ENCODE results near the gene SHANK2.

SHANK2 gene

DNA sequence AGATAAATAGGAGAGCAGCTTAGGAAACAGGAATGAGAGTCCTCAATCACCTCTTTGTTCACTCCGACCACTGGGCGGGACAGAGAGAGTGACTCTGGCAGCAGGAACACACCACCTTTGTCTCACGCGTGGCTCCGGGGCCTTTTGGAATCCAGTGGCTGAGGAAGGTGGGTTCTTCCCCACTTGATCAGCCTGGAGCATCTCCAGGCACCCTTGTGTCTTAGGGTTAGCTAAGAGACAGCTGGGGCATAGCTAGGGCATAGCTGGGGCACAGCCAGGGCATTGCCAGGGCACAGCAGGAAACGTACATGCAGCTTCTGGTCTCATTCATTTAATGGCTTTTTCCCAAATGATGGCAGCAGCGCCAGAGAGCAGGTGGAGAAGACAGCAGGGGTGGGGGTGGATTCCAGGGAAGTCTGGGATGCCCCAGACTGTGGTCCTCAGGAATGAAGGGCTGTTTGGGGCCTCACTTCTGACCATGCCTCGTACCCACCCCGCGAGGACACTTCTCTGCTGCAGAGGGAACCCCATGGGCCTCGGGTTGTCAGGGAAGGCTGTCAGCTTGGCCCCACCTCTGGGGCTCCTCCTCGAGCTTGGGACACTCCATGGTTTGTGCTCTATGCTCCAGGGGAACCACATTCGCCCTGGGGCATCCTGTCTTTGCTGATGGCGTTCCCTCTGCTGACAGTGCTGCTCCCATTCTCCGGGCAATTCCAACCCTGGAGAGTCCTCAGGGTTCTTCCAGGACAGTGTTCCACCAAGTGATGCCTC is 30.4 kb upstream of the SHANK2 start:
- Mint-ChIP-seq H3K4me1 (no peaks in the 10 kb centered on the region), H3K36me3 (no peaks in the 10 kb centered on the region), H3K9me3 (no peaks in the 10 kb centered on the region), H3K27me3 (peaks cover 16 to 24% of the 10 kb centered on the region in 2 donors), H3K27ac (no peak overlapping the region), H3K4me3 (no peak overlapping the region)
- DNase-seq (no peak), ATAC-seq (replicated peaks) (no peak)

DNA sequence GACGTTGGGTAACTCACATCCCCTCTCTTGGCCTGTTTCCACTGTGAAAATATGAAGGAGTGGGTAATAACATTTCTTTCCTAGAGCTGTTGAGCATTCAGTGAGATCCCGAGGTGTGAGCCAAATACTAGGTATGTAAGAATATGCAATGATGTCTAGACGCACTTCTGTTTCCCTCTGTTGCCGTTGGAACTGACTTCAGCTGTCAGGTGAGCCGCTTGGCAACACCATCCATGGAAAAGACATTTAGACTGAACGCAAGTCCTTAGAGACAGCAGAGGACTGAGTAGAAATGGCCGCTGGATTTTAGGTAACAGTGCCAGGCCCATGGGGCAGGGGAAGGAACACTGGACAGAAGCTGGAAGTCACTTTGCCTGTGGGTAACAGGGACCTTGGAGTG is 29.5 kb upstream of the SHANK2 start:
- Mint-ChIP-seq H3K36me3 (no peaks in the 10 kb centered on the region), H3K27me3 (peaks cover 16 to 22% of the 10 kb centered on the region in 2 donors), H3K4me3 (no peak overlapping the region), H3K27ac (no peak overlapping the region), H3K4me1 (no peaks in the 10 kb centered on the region), H3K9me3 (no peaks in the 10 kb centered on the region)
- ATAC-seq (replicated peaks) (no peak), DNase-seq (no peak)

DNA sequence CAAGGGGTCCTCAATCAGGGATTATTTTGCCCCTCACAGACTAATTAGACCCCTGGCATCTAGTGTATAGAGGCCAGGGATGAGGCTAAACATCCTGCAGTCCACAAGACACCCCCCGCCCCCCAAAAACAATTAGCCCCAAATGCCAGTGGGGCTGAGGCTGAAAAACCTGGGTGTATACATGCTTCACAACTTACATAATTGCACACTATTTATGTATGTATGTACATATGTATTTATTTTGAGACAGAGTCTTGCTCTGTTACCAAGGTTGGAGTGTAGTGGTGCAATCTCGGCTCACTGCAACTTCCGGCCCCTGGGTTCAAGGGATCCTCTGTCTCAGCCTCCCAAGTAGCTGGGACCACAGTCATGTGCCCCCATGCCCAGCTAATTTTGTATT is 28.8 kb upstream of the SHANK2 start:
- no peak for DNase-seq
- Mint-ChIP-seq H3K27ac (no peak overlapping the region), H3K9me3 (no peaks in the 10 kb centered on the region), H3K4me3 (no peak overlapping the region), H3K4me1 (no peaks in the 10 kb centered on the region), H3K27me3 (peaks cover 17 to 23% of the 10 kb centered on the region in 2 donors), H3K36me3 (no peaks in the 10 kb centered on the region)
- no peak for ATAC-seq (replicated peaks)

DNA sequence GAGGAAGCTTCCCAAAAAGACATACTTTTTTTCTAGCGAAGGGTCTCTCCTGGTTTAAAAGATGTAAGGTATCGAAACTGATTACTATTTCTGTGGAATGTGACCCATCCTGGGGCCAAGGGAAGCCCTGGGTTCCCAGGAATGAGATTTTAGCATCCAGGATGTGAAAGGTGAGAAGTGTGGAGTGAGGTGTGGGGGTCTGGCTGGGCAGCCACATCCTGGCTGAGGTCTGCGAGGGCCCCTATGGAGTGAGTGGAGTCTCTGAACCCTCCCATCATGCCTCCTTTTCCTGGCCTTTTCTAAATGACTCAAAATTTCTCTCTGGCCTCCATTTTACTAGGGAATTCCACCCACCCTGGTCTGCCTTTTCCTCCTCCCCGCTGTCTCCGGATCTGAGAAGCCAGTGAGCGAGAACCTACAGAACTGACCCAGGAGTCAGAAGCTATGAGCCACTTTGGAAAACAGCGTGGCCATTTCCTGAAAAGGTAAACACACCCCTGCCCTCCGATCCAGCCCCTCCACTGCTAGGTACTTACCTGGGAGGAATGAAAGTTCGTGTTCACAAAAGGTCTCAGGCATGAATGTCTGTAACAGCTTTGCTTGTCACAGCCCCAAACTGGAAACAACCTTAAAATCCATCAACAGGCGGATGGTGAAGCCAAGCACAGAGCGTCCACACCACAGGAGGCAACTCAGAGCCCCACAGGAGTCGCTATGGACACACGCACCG is 27.7 kb upstream of the SHANK2 start:
- DNase-seq (no peak), ATAC-seq (replicated peaks) (no peak)
- Mint-ChIP-seq H3K27ac (no peak overlapping the region), H3K27me3 (peaks cover 13 to 16% of the 10 kb centered on the region in 2 donors), H3K4me1 (no peaks in the 10 kb centered on the region), H3K9me3 (no peaks in the 10 kb centered on the region), H3K4me3 (no peak overlapping the region), H3K36me3 (no peaks in the 10 kb centered on the region)

DNA sequence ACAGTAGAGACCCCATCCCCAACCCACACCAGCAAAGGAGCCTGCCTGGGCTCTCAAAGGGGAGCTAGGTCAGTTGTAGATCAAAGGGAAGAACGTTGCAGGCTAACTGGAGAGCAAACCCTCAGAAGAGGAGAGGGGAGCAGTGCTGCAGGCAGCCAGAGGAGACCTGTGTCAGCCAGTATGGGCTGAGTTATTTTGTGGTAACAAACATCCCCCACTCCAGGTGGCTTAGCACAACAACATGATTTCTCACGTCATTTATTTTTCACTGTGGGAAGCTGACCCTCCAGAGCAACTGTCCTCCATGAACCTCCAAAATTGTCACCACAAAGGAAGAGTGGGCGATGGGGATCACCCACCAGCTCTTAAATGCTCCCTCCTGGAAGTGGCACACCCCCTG is 19.8 kb upstream of the SHANK2 start:
- Mint-ChIP-seq H3K4me3 (no peak overlapping the region), H3K27ac (no peak overlapping the region), H3K9me3 (peaks cover 18 to 19% of the 10 kb centered on the region in 2 donors), H3K27me3 (peaks cover 10 to 14% of the 10 kb centered on the region in 2 donors), H3K36me3 (peaks cover 4 to 7% of the 10 kb centered on the region in 2 donors), H3K4me1 (no peaks in the 10 kb centered on the region)
- no peak for DNase-seq
- ATAC-seq (replicated peaks): no peak

DNA sequence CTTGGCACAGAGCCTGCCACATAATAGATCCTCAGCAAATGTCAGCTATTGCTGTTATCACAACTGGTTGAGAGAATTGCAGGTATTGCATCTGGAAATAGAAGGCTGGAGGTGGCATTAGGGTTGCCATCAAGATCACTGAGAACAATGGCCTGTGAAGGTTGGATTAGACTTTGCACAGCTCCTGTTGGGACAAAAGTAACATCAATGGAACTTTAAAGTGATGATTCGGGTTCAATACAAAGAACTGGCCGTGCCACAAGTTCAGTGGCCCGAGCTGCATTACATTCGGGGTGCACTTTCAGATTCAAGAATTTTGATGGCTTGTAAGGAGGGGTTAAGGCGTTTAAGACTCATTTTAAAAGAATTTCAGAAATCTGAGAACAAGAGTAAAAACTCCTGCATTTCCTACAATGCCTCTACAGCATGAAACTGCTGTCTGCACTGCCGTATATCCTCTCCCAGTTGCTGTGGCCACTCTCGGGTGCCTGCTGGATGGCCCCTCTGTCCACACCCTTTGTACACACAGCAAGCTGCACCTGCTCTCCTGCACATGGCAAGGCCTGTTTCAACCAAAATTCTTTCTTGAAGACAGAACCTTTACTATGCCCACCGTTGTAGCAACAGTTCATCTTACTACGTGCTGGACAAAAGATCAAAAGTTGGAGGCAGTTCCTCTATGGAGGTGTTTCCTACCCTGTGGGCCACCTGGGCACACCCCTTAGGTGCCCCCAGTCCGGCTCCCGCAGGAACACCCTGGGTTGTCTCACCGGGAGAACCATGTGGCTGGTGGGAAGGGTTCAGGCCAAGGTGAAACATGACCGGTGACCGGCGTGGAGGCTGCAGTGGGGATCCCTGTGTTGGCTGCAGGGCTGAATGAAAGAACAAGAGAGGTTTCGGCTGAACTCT is 17.5 kb upstream of the SHANK2 start:
- no peak for DNase-seq
- H3K27me3 Mint-ChIP-seq: peaks cover 20 to 25% of the 10 kb centered on the region in 2 donors
- peaks cover 0 to 1% of the 10 kb centered on the region in 2 donors for H3K4me1 Mint-ChIP-seq
- no peak for ATAC-seq (replicated peaks)
- peaks cover 4 to 6% of the 10 kb centered on the region in 2 donors for H3K36me3 Mint-ChIP-seq
- H3K27ac Mint-ChIP-seq: no peak overlapping the region
- H3K9me3 Mint-ChIP-seq: peaks cover 18 to 19% of the 10 kb centered on the region in 2 donors
- no peak overlapping the region for H3K4me3 Mint-ChIP-seq

DNA sequence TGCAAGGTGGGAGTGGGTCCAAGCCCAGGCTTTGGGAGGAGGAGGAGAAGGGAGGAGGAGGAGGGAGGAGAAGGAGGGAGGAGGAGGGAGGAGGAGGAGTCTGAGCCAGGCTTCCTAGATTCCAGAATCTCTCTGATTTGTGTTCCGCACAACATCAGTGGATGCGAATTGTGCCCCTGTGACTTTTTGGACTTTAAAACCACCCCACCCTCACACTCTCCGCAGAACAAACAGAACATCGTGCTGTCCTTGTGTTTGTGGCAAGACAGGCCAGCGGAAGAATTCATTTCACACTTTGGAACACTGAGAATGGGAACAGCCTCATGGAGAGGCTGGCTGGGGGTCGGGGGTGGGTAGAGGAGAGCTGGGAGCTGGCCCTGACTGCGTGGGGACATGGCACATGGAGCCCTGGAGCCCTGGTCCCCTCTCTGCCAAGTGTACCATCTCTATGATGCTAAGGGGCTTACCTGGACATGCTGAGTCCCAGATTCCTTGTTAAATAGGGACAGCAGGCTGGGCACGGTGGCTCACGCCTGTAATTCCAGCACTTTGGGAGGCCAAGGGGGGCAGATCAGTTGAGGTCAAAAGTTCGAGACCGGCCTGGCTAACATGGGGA is 16.4 kb upstream of the SHANK2 start:
- Mint-ChIP-seq H3K9me3 (peaks cover 12 to 14% of the 10 kb centered on the region in 2 donors), H3K27ac (no peak overlapping the region), H3K27me3 (peaks cover 22 to 25% of the 10 kb centered on the region in 2 donors), H3K36me3 (peaks cover 2 to 4% of the 10 kb centered on the region in 2 donors), H3K4me3 (no peak overlapping the region), H3K4me1 (peaks cover 0 to 1% of the 10 kb centered on the region in 2 donors)
- DNase-seq (no peak), ATAC-seq (replicated peaks) (no peak)

DNA sequence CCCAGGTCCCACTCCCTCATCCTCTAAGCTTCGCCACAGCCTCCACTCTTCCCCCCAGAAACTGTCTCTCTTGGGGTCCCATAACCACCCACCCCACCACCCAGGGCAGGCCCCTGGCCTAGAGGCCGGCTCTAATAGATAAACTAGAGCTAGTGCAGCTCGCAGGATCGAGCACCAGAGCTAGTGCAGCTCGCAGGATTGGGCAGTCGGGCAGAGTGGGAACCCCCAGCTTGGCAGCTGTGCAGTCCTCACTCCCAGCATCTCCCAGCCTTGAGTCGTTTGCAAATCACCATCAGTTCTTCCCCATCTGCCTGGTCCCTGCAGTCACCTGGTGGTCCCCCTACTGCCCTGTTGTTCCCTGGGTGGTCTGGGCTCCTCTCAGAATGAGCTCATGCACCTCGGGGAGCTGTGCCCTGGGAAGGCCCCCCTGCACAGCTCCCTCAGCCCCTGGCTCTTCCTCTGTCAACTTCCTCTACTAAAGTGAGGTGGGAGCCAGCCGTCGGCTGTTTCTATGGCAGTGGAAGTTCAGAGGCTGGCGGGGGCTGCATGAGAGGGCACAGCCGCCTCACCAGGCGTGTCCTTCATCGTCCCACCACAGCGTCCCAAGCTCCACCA is 15.5 kb upstream of the SHANK2 start:
- H3K9me3 Mint-ChIP-seq: peaks cover 4 to 5% of the 10 kb centered on the region in 2 donors
- ATAC-seq (replicated peaks) (no peak), DNase-seq (no peak)
- no peaks in the 10 kb centered on the region for H3K36me3 Mint-ChIP-seq
- H3K27me3 Mint-ChIP-seq: peaks cover 26 to 29% of the 10 kb centered on the region in 2 donors
- peaks cover 0 to 1% of the 10 kb centered on the region in 2 donors for H3K4me1 Mint-ChIP-seq
- H3K27ac Mint-ChIP-seq: no peak overlapping the region
- H3K4me3 Mint-ChIP-seq: no peak overlapping the region

DNA sequence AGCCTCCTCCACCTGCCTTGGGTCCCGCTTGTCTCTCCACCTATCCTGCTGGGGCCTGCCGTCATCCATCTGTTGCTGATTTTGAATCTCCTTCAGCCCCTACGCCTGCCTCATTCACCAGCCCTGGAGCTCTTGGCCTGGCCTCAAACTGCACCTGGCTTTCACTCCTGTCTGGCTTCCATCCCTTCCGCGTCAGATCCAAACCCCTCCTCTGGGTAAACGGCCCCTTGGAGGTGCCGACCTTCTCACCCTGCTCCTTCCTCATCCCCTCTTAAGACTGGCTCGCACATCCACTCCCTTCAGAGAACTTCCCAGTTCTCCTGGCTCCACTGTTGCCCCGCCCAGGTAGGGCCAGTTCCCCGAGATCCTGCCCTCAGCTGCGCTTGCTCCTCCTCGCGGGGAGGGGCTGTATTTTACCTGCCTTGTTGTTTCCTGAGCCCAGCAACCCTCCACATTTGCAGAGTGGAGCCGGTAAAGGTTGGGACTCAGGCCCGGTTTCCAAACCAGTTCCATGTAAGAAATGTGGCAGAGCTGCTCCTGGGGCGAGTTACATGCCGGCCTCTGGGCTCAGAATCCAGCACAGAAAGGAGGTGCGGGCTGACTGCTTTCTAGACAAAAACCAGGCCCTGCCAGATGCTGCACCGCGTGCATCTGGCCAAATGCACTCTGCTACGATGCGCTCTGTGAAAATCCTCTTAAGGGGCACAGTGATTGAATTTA is 13.9 kb upstream of the SHANK2 start:
- Mint-ChIP-seq H3K4me3 (no peak overlapping the region), H3K4me1 (peaks cover 0 to 1% of the 10 kb centered on the region in 2 donors), H3K27ac (no peak overlapping the region), H3K9me3 (no peaks in the 10 kb centered on the region), H3K36me3 (no peaks in the 10 kb centered on the region), H3K27me3 (peaks cover 26 to 40% of the 10 kb centered on the region in 2 donors)
- DNase-seq: no peak
- ATAC-seq (replicated peaks): no peak

DNA sequence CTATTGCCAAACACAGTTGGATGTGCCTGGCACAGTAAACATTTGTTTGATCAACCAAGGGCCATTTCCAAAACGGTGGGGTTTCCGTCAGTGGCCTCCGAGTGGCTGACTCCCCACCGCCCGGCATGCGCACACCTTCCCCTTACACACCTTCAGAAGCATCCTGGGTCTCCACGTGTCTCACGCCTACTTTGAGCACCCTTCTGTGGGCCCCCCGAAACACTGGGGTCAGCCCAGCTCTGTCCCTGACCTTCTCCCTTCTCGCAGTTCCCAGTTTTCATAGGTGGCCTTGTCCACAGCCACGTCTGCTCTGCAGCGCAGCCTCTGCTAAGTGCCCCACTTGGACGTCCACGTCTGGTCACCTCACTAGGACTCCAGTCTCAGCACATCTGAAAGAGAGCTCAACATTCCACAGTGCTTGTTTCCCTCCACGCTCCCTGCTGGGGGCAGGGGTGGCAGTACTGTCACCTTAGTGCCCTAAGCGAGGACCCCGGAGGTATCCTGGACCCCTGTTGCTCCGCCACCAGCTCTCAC is 13.2 kb upstream of the SHANK2 start:
- ATAC-seq (replicated peaks): no peak
- no peaks in the 10 kb centered on the region for H3K9me3 Mint-ChIP-seq
- no peak overlapping the region for H3K27ac Mint-ChIP-seq
- H3K4me1 Mint-ChIP-seq: peaks cover 0 to 1% of the 10 kb centered on the region in 2 donors
- H3K27me3 Mint-ChIP-seq: peaks cover 26 to 40% of the 10 kb centered on the region in 2 donors
- DNase-seq: no peak
- H3K36me3 Mint-ChIP-seq: no peaks in the 10 kb centered on the region
- no peak overlapping the region for H3K4me3 Mint-ChIP-seq

DNA sequence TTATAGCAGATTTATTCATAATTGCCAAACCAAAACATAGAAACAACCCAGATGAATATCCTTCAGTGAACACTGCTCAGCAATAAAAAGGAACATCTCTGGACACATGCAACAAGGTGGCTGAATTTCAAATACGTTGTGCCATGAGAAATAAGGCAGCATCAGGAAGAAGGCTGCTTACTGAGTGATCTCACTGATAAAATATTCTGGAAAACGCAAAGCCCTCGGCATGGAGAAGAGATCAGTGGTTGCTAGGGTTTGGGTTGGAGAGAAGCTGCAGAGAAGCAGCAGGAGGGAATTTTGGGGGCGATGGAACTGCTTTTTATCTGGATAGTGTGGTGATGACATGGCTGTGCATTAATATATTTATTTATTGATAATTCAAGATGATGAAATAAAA is 11.0 kb upstream of the SHANK2 start:
- H3K4me1 Mint-ChIP-seq: peaks cover 0 to 1% of the 10 kb centered on the region in 2 donors
- DNase-seq (no peak), ATAC-seq (replicated peaks) (no peak)
- no peak overlapping the region for H3K27ac Mint-ChIP-seq
- peaks cover 0 to 3% of the 10 kb centered on the region in 2 donors for H3K9me3 Mint-ChIP-seq
- H3K36me3 Mint-ChIP-seq: peaks cover 3 to 5% of the 10 kb centered on the region in 2 donors
- H3K4me3 Mint-ChIP-seq: no peak overlapping the region
- H3K27me3 Mint-ChIP-seq: peaks cover 26 to 40% of the 10 kb centered on the region in 2 donors

DNA sequence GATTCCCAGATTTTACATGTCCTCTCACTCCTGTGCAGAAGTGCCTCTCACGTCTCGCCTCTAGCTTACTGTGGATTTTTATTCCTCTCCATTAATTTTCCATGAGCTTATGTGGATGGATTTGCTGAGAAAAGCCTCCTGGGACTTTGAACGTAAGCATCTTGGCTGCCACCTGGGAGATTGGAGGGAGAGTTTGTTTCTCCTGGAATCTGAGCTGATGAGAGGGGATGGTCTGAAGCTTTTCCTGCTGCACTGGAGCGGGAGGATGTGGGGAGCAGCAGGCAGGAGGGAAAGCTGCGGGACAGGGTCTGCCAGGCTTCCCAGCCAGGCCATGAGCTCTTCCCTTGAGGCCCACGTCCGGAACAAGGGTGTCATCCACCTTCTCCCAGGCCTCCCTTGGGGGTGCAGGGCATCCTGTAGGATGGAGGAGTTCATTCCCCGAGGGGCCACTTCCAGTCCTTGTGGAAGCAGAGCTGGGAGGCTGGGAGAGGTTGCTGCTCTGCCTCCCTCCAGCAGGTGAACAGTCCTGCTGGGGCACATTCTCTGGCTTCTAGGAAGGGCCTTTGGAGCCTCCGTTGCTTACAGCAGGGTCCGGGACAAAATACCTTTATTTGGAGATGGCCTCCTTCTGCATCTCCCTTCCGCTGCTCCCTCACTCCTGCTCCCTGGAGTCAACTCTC is 3.6 kb upstream of the SHANK2 start:
- Mint-ChIP-seq H3K4me1 (peaks cover 8 to 9% of the 10 kb centered on the region in 2 donors), H3K27me3 (peaks cover 27 to 33% of the 10 kb centered on the region in 2 donors), H3K27ac (no peak overlapping the region), H3K36me3 (peaks cover 6 to 7% of the 10 kb centered on the region in 2 donors), H3K9me3 (peaks cover 0 to 8% of the 10 kb centered on the region in 2 donors), H3K4me3 (no peak overlapping the region)
- ATAC-seq (replicated peaks): no peak
- DNase-seq: no peak
